DOHH2 (cell line): ENCODE data around the gene CCDC134.

Experiments
- CTCF ChIP-seq: fragments of 200-600 bp; sonication (generic); IDR thresholded peaks from one replicate; pipeline ENCODE4 v1.5.1; 2014; ENCODE audit warnings: antibody characterized with exemption, mild to moderate bottlenecking, low read depth, low read length; ENCODE audit not compliant: poor library complexity, severe bottlenecking
- EZH2phosphoT487 ChIP-seq: fragments of 200-600 bp; sonication (generic); IDR thresholded peaks from 2 replicates; pipeline ENCODE4 v1.6.1; 2017; ENCODE audit warnings: borderline replicate concordance, mild to moderate bottlenecking, antibody characterized with exemption, low read length, moderate library complexity, mixed read lengths

GRCh38 chr22:41846268-41846987 lies 45.9 kb downstream of the CCDC134 start:
- TF ChIP-seq CTCF (no peak), EZH2phosphoT487 (no peak)
